AG08395 (cell line): Measurements from ENCODE around the gene TBC1D5.
"Not testable (repeated sequence)": the region's sequence is repeated elsewhere in the genome, so short reads cannot be mapped to it uniquely, and the experiment has no call there.

Source experiments
- DNase-seq: peaks from one replicate; pipeline ENCODE4 v3.0.0; 2012; ENCODE audit warnings: mixed read lengths, low spot score

The TBC1D5 gene, protein sequence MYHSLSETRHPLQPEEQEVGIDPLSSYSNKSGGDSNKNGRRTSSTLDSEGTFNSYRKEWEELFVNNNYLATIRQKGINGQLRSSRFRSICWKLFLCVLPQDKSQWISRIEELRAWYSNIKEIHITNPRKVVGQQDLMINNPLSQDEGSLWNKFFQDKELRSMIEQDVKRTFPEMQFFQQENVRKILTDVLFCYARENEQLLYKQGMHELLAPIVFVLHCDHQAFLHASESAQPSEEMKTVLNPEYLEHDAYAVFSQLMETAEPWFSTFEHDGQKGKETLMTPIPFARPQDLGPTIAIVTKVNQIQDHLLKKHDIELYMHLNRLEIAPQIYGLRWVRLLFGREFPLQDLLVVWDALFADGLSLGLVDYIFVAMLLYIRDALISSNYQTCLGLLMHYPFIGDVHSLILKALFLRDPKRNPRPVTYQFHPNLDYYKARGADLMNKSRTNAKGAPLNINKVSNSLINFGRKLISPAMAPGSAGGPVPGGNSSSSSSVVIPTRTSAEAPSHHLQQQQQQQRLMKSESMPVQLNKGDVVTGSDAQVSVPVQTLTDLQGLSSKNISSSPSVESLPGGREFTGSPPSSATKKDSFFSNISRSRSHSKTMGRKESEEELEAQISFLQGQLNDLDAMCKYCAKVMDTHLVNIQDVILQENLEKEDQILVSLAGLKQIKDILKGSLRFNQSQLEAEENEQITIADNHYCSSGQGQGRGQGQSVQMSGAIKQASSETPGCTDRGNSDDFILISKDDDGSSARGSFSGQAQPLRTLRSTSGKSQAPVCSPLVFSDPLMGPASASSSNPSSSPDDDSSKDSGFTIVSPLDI

DNA sequence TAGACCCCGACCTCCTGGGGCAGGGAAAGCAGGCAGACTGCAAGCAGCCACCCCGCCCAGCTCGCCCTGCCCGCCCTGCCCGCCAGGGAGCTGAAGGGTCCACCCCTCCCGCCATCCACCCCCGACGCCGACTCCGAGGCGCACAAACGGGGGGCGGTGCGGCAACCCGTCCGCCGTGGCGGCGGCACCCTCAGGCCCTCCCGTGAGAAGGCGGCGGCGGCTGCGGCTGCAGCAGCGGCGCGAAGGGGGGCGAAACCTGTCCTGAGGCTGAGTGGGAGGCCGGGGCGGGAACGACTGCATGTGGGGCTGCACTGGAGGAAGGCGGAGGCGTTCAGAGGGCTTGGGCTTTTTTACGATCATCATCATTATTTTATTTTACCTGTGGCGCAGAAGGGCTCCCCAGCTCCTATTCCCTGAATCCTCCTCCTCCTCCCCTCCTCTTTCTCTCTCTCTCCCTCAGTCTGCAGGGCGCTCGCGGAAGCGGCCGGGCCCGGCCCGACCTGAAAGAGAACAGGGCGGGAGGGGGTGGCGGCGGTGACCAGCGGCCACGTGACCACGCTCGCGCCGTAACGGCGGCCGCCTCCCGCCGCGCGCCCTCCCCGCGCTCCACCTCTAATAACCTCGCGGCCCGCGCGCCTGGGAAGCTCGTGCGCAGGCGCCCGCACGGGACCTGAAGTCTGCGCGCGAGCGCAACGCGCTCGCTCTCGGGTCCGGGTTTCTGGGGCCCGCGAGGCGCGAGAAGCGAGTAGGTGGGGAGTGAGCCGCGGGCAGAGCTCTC, at the start of gene TBC1D5:
TSS of gene TBC1D5 (minus strand) at position 530 of the 778 bp plus-strand sequence. CDS start 234,061 bp downstream, outside the sequence.
- DNase-seq, result peak; percentile 99

DNA sequence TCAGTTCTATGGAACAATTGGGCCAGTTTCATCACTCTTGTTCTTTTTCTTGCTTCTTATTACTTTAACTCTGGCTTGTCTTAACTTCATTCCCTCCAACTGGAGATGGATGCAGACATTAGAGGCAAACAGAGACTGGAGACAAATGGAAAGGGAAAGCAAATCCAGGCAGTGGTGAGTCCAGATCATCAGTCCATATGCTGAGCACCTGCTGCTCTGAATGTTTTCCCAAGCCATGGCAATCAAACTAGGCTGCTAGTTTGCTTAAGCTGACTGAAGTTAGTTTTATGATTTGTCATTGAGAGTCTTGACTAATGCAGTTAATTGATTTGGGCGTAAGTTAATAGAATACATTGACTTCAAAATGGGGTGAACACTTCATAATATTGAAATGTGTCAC, 41.0 kb upstream of the TBC1D5 start:
- no peak for DNase-seq

DNA sequence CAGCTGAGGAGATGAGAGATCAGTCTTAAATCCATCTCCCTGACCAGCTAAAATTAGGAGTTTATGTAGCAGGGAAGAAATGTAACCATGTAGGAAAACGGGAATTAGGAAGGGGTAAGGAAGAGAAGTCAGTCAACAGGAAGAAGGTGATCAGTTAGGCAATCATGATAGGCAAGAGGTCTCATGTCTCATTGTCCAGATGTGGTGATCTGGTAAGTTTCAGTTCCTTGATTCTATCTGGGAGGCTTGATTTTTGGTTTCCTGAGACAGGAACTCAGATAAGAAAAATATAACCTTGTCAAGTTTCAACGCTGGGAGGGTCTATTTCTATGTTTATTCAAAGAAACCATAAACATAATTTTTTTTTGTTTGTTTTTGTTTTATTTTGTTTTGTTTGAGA, 40.3 kb upstream of the TBC1D5 start:
- no peak for DNase-seq

DNA sequence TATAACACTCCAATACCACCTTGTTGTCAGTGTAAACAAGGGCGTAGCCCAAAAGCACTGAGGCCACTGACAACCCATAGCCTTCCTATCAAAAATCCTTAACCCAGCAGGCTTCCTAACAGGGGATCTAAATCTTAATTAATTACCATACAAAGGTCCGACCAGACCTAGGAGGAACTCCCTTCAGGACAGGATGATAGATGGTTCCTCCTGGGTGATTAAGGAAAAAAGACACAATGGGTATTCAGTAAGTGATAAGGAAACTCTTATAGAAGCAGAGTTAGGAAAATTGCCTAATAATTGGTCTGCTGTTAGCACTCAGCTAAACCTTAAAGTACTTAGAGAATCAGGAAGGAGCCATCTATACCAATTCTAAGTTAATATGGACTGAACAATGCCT, 37.9 kb upstream of the TBC1D5 start:
- not testable (repeated sequence) for DNase-seq

DNA sequence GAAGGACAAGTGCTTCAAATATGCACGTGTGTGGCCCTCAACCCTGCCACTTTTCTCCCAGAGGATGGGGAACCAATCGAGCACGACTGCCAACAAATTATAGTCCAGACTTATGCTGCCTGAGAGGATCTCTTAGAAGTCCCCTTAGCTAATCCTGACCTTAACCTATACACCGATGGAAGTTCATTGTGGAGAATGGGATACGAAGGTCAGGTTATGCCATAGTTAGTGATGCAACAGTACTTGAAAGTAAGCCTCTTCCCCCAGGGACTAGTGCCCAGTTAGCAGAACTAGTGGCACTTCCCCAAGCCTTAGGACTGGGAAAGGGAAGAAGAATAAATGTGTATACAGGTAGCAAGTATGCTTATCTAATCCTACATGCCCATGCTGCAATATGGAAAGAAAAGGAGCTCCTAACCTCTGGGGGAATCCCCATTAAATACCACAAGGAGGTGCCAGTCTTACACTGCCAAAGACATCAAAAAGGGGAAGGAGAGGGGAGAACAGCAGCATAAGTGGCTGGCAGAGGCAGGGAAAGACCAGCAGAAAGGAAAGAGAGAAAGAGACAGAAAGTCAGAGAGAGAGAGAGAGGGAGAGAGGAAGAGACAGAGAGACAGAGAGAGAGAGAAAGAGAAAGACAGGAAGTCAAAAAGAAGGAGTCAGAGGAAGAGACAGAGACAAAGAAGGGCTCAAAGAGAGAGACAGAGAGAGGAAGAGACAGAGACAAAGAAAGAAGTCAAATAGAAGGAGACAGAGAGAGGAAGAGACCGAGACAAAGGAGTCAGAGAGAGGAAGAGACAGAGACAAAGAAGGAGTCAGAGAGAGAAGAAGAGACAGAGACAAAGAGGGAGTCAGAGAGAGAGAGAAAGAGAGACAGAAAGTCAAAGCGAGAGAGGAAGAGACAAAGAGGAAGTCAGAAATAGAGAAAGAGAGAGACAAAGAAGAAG, 37.1 kb upstream of the TBC1D5 start:
- DNase-seq, result not testable (repeated sequence)

DNA sequence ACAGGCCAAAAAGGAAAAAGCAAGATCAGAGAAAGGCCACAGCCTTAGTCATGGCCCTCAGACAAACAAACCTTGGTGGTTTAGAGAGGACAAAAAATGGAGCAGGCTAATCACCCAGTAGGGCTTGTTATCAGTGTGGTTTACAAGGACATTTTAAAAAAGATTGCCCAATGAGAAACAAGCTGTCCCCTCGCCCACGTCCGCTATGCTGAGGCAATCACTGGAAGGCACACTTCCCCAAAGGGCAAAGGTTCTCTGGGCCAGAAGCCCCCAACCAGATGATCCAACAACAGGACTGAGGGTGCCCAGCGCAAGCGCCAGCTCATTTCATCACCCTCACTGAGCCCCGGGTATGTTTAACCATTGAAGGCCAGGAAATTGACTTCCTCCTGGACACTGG, 34.9 kb upstream of the TBC1D5 start:
- DNase-seq, result not testable (repeated sequence)

DNA sequence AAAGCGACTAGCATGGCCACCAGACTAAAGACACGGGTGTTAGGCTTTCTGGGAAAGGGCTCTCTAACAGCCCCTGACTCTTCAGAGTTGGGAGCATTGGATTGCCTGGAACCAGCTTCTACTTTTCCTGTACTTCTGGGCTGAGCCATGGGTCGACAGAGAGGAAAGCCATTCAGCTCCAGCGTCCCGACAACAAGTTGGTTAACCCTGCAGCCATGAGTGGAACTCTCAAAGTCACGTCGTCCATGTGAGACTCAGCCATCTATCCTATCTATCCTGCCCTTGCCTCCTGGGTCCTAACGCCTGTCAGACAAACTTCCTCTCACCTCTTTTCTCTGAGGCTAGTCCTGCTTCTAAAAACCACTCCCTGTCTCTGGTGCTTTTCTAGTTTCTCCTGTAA, 32.6 kb upstream of the TBC1D5 start:
- no peak for DNase-seq

DNA sequence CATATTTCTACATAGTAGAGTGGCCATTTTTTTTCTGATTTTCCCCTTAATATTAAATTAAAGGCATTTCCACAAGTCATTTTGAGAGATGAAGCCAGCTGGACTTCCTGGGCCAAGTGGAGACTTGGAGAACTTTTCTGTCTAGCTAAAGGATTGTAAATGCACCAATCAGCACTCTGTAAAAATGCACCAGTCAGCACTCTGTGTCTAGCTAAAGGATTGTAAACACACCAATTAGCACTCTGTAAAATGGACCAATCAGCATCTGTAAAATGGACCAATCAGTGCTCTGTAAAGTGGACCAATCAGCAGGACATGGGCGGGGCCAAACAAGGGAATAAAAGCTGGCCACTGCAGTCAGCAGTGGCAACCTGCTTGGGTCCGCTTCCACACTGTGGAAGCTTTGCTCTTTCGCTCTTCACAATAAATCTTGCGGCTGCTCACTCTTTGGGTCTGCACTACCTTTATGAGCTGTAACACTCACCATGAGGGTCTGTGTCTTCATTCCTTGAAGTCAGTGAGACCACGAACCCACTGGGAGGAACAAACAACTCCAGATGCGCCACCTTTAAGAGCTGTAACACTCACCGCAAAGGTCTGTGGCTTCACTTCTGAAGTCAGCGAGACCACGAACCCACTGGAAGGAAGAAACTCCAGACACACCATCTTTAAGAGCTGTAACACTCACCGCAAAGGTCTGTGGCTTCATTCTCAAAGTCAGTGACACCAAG, 31.9 kb upstream of the TBC1D5 start:
- not testable (repeated sequence) for DNase-seq

DNA sequence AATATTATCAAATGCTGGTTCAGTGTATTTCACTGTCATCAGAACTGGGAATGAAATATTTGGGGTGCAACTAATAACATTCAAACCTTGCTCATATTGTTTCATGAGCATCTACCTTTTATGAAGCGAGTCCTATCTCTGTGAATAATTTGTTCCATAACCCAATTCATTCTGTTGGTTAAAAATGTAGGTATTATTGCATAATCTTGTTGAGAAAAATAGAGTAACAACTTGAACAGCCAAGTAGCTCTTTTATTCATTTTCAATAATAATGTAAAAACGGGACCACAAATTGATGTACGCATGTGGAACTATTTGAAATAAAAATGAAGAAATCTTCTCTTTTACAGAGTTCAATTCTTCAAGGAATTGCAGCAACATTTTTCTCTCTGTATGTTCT, 30.1 kb upstream of the TBC1D5 start:
- no peak for DNase-seq

DNA sequence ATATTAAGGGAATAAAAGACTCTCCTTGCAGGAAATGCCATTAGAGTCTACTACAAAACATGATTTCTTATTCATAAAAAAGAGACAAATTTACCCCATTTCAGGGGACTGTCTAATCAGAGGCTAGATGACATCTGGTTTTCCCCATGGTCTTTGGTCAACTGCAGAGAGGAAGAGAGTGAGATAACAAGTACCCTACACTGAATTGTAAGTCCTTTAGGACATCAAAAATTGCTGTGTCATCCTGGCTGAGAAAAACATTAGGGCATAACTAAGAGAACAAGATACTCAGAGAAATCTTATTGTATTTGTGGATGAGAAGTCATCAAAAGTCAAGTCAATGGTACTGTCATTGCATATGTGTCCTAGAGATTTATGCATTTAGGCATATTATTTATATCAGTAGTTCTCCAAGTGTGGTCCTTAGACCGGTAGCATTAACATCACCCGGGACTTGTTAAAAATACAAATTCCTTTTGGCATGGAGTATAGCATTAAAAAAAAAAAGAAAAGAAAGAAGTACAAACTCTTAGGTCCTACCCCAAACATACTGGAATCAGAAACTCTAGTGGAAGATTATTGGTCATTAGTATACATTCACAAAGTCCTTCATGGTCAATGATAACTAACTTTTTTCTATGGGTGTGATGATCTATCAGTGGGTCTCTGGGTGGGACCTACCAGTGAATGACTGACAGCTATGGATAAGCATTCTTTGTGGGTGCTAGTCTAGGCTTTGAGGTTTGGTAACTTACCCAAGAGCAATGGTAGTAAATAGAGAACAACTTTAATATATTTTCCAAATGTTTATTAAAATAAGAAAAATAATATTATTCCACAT, 29.0 kb upstream of the TBC1D5 start:
- DNase-seq, result no peak

DNA sequence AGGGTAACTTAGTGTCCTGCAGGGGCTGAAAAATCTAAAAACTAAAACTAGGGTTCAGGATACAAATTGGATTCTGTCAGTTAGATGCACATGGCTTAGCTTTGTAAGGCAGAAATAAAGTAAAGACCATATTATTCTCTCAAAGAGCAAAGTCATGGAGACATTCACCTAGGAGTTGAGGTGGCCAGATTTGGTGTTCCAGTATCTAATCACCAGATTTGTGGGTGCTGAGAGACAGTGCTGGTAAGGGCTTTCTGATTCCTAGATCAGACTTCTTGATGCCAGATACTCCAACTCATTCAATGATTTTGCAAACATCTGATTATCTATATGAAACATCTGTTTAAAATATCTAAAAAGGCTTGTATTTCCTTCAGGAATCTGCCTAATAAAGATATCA, 28.3 kb upstream of the TBC1D5 start:
- DNase-seq, result no peak

DNA sequence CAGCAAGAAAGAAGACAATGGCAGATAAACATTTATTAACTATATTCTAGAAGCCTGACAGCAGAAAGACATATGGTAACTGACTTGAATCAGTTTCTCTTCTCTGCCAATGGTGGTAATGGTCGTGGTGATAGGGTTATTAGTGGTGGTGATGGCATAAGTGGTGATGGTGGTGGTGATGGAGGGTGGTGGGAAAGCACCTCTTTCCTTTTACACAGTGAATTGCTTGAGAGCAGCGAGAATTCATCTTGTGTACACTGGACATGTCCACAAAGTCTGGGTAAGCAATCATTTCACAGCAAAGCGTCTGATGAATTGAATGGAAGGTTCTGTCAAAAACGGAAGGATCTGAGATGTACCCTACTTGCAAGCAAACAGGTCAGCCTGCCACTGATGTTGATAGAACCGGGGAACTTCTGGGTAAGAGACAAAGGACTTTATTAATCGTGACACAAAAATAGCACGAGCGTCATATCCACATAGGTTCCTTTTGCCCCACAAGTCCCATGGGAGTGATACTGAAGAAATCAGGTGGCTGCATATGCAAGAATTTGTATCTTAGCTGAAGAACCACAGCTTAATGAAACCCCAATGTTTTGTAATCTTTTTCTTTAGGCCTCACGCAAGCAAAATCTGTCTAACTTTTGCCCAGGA, 23.5 kb upstream of the TBC1D5 start:
- DNase-seq, result no peak

DNA sequence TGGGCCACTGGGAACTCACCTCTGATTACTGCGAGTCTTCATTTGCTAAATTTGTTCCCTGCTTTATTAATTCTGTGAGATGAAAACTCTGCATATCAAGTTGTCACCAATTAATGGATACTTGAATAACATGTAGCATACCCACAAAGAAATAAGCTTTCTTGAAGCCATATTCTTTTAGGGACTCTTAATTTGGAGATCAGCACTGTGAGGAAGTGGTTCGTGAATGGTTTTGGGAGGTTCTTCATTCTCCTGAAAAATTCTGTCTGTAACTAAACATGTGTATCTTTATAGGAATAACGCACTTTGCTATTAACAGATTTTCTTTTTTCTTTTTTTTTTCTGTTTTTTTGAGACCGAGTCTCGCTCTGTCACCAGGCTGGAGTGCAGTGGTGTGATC, 19.1 kb upstream of the TBC1D5 start:
- DNase-seq, result no peak

DNA sequence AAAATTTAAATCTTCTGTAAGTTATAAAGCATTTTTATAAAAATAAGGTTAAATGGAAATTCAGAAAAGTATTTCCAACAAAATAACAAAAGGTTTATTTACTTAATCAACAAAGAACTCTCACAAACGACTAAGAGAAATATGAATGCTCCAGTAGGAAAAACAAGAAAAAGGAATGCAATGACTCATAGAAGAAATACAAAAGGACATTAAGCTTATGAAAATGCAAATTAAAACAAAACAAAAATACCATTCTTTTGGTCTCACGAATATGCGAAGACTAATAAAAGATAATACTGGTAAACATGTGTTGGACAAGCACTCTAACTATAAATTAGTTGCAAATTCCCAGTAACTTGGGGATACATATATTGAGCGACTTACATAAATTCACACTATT, 17.5 kb upstream of the TBC1D5 start:
- peak; percentile 14 for DNase-seq

DNA sequence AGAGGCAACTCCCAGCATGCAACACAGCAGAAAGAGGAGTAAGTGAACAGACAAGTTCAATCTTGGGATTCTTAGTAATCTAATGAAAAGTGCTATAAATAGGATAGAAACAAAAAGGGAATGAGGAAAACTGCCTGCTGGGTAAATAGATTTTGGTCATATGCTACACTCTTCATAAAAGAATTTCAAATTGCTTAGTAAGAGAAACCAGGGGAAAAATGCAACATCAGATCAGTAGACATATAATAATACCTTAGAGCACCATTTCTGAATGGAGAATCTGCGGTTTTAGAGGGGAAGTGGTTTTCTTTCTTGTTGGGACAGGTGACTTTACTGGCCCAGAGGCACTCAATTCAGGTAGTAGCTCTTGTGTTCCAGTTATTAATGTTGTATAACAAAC, 13.4 kb upstream of the TBC1D5 start:
- DNase-seq, result no peak

DNA sequence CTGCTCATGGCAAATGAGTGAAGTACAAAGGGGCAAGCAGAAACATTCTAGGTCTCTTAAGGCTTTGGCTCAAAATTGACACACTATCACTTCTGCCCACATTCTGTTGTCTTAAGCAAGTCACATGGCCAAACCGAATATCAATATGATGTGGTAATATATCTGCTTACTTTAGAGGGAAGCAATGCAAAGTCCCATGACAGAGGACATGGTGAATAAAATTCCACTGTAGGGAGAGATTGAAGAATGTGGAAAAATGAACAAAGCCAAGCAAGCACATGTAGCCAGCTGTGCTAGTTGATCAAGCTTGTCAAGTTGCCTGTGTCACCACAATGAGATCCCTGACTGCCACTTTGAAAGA, 11.2 kb upstream of the TBC1D5 start:
- DNase-seq, result no peak

DNA sequence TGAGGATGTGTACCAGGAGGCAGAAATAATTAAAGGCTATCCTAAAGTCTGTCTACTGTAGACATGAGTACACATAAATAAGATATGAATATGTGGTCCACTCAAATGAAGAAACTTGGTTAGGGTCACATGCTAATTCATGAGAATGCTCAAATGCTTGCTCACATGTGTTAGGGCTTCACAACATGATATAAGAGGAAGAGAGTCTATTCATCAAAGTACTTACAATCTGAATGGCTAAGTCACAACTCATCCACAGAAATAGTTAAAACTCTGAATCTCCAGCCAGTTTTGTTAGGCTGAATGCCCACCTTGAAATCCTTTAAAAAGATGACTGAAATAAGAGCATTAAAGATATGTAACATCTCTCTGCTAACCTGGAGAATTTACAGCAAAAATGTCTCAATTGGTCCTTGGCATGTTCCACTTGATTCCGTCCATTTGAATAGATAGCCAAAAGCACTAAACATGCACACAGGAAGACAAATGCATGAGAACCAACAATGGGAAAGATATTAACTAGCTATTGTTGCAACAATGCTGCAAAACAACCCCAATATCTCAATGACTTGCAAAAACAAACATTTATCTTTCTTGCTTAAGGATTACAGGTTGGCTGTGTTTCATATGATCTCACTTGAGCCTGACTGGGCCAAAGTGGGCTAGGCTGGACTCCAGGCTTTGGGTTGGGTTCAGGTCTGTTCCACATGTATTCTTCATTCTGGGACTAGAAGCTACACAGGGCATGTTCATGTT, 10.6 kb upstream of the TBC1D5 start:
- no peak for DNase-seq

DNA sequence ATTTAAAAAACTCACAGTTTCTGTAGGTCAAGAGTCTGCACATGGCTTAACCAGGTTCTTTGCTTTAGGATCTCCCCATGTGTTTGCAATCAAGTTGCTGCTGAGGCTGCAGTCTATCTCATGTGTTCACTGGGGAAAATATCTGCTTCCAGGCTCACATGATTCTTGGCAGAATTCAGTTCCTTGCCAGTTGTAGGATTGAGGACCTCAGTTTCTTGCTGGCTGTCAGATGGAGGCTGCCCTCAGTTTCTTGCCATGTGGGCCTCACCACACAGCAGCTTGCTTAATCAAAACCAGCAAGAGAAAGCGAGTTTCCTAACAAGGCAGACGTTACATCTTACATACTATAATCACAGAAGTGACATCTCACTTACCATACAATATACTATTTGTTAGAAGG, 10.0 kb upstream of the TBC1D5 start:
- no peak for DNase-seq
